Right renal cortex interstitium (tissue), 3 donors: ENCODE measurements around the gene PCDHA7. TPM values are rescaled to one million over a fixed set of nuclear protein-coding genes. Genes with fewer than 3 reads are reported as not detected.
"Not testable (repeated sequence)": the region's sequence is repeated elsewhere in the genome, so short reads cannot be mapped to it uniquely, and the experiment has no call there.

Experiments
- DNase-seq, 3 donors: peaks; one replicate each; pipeline ENCODE4 v3.0.0-alpha.2; 2013; ENCODE audit warnings: low read depth in 3 of 3, low spot score in 2 of 3
- polyA plus RNA-seq, 3 donors: library from polyadenylated mRNA; unstranded; fragments of 120-200 nt; gene quantifications; one replicate each; pipeline ENCODE4 v1.2.1, GENCODE V29; 2013; ENCODE audit not compliant: insufficient read length in 3 of 3

PCDHA7 gene
- polyA plus RNA-seq, 3 donors, result 0.20 to 0.47 (median 0.22) TPM

DNA sequence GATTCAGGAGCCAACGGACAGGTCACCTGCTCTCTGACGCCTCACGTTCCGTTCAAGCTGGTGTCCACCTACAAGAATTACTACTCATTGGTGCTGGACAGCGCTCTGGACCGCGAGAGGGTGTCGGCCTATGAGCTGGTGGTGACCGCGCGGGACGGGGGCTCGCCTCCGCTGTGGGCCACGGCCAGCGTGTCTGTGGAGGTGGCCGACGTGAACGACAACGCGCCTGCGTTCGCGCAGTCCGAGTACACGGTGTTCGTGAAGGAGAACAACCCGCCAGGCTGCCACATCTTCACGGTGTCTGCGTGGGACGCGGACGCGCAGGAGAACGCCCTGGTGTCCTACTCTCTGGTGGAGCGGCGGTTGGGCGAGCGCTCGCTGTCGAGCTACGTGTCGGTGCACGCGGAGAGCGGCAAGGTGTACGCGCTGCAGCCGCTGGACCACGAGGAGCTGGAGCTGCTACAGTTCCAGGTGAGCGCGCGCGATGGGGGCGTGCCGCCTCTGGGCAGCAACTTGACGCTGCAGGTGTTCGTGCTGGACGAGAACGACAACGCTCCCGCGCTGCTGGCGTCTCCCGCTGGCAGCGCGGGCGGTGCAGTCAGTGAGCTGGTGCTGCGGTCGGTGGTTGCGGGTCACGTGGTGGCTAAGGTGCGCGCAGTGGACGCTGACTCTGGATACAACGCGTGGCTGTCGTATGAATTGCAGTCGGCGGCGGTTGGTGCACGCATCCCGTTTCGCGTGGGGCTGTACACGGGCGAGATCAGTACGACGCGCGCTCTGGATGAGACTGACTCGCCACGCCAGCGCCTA lies 23.3 kb downstream of the PCDHA7 start:
- DNase-seq, result no peak

DNA sequence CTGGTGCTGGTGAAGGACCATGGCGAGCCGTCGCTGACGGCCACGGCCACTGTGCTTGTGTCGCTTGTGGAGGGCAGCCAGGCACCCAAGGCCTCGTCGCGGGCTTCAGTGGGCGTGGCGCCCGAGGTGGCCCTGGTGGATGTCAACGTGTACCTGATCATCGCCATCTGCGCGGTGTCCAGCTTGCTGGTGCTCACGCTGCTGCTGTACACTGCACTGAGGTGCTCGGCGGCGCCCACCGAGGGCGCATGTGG lies 23.8 kb downstream of the PCDHA7 start:
- no peak for DNase-seq

DNA sequence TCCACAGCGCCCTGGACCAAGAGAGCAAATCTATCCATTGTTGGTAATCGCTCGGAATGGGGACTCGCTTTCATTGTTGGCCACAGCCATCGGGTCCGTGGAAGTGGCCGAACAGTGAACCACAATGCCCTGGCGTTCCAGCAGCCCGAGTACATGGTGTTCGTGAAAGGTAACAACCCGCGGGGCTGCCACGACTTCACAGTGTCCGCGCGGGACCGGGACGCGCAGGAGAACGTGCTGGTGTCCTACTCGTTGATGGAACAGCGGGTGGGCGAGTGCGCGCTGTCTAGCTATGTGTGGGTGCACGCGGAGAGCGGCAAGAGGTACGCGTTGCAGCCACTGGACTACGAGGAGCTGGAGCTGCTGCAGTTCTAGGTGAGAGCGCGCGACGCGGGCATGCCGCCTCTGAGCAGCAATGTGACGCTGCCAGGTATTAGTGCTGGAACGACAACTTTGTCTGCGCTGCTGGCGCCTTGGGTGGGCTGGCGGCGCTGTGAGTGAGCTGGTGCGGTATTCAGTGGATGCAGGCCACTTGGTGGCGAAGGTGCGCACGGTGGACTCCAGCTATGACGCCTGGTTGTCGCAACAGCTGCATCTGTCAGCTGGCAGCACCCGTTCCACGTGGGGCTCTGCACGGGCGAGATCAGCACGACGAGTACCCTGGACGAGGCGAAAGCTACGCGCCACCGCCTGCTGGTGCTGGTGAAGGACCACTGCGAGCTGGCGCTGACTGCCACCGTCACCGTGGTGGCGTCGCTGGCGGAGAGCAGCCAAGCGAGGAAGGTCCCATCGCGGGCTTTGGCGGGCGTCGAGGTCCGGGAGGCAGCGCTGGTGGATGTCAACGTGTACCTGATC lies 28.6 kb downstream of the PCDHA7 start:
- DNase-seq, result no peak

DNA sequence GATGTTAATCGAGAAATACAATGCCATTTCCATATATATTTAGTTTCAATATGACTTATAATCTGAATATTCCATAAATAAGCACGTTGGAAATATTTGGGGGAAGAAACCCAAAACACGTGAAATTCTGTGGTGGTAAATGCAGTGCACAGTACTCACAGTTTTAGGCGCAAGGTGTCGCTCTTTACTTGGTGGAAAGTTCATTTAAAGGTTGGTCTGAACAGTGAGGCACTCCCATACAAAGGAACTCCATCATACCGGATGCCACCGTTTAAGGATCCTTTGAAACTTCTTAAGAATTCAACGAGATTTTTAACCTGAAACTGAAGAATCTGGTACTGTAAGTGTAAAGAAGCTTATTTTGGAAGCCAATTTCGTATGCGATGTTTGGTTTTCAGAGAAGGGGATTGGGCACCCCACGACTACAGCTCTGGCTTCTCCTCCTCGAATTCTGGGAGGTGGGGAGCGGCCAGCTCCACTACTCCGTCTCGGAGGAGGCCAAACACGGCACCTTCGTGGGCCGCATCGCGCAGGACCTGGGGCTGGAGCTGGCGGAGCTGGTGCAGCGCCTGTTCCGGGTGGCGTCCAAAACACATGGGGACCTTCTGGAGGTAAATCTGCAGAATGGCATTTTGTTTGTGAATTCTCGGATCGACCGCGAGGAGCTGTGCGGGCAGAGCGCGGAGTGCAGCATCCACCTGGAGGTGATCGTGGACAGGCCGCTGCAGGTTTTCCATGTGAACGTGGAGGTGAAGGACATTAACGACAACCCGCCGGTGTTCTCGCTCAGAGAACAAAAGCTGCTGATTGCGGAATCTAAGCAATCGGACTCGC lies 34.9 kb downstream of the PCDHA7 start, which contains the start of gene PCDHA11:
Gene PCDHA11 (plus strand): TSS at position 237 of the 834 bp plus-strand sequence. CDS start 147 bp downstream, at position 384.
- no peak for DNase-seq

DNA sequence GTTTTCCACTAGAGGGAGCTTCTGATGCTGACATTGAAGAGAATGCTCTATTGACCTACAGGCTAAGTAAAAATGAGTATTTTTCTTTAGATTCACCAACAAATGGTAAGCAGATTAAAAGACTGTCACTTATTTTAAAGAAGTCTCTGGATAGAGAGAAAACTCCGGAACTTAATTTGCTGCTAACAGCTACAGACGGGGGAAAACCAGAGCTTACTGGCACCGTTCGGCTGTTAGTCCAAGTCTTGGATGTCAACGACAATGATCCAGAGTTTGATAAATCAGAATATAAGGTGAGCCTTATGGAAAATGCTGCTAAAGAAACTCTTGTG lies 35.5 kb downstream of the PCDHA7 start:
- DNase-seq, result no peak

DNA sequence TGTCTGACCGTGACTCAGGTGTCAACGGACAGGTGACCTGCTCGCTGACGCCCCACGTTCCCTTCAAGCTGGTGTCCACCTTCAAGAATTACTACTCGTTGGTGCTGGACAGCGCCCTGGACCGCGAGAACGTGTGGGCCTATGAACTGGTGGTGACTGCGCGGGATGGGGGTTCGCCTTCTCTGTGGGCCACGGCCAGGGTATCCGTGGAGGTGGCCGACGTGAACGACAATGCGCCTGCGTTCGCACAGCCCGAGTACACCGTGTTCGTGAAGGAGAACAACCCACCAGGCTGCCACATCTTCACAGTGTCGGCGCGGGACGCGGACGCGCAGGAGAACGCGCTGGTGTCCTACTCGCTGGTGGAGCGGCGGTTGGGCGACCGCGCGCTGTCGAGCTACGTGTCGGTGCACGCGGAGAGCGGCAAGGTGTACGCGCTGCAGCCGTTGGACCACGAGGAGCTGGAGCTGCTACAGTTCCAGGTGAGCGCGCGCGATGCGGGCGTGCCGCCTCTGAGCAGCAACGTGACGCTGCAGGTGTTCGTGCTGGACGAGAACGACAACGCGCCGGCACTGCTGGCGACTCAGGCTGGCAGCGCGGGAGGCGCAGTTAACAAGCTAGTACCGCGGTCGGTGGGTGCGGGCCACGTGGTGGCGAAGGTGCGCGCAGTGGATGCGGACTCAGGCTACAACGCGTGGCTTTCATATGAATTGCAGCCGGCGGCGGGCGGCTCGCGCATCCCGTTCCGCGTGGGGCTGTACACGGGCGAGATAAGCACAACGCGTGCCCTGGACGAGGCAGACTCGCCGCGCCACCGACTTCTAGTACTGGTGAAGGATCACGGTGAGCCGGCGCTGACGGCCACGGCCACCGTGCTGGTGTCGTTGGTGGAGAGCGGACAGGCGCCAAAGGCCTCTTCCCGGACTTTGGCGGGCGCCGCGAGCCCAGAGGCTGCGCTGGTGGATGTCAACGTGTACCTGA lies 36.4 kb downstream of the PCDHA7 start:
- DNase-seq, result no peak

DNA sequence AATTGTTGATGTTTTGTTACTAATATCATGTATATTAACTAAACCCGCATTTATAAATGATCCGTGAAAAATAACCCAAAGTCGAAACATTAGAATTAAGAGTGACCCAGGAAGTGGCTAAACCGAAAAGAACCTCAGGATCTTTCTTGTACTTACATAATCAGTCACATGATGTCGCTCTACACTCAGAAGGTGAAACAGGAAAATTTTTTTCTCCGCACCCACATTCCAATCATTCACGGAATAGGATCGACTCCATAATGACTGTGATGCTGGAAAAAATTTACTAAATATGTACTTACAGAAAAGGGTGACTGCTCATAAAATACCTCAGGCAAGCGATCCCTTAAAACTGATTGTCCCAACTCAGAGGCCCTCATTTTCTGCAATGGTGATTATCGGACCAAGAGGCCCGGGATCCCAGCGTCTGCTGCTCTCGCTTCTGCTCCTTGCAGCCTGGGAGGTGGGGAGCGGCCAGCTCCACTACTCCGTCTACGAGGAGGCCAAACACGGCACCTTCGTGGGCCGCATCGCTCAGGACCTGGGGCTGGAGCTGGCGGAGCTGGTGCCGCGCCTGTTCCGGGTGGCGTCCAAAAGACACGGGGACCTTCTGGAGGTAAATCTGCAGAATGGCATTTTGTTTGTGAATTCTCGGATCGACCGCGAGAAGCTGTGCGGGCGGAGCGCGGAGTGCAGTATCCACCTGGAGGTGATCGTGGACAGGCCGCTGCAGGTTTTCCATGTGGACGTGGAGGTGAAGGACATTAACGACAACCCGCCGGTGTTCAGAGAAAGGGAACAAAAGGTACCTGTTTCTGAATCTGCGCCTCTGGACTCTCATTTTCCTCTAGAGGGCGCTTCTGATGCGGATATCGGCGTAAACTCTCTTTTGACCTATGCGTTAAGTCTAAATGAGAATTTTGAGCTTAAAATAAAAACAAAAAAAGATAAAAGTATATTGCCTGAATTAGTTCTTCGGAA lies 41.3 kb downstream of the PCDHA7 start, which contains the start of gene PCDHA12:
Gene PCDHA12 (plus strand): TSS at position 224 of the 981 bp plus-strand sequence. CDS start 165 bp downstream, at position 389.
- no peak for DNase-seq

DNA sequence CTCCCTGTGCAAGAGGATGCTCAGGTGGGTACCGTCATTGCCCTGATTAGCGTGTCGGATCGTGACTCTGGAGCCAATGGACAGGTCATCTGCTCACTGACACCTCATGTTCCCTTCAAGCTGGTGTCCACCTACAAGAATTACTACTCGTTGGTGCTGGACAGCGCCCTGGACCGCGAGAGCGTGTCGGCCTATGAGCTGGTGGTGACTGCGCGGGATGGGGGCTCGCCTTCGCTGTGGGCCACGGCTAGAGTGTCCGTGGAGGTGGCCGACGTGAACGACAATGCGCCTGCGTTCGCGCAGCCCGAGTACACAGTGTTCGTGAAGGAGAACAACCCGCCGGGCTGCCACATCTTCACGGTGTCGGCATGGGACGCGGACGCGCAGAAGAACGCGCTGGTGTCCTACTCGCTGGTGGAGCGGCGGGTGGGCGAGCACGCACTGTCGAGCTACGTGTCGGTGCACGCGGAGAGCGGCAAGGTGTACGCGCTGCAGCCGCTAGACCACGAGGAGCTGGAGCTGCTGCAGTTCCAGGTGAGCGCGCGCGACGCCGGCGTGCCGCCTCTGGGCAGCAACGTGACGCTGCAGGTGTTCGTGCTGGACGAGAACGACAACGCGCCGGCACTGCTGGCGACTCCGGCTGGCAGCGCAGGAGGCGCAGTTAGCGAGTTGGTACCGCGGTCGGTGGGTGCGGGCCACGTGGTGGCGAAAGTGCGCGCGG lies 42.6 kb downstream of the PCDHA7 start:
- DNase-seq, result not testable (repeated sequence)

DNA sequence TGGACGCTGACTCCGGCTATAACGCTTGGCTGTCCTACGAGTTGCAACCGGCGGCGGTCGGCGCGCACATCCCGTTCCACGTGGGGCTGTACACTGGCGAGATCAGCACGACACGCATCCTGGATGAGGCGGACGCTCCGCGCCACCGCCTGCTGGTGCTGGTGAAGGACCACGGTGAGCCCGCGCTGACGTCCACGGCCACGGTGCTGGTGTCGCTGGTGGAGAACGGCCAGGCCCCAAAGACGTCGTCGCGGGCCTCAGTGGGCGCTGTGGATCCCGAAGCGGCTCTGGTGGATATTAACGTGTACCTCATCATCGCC lies 43.2 kb downstream of the PCDHA7 start:
- no peak for DNase-seq

DNA sequence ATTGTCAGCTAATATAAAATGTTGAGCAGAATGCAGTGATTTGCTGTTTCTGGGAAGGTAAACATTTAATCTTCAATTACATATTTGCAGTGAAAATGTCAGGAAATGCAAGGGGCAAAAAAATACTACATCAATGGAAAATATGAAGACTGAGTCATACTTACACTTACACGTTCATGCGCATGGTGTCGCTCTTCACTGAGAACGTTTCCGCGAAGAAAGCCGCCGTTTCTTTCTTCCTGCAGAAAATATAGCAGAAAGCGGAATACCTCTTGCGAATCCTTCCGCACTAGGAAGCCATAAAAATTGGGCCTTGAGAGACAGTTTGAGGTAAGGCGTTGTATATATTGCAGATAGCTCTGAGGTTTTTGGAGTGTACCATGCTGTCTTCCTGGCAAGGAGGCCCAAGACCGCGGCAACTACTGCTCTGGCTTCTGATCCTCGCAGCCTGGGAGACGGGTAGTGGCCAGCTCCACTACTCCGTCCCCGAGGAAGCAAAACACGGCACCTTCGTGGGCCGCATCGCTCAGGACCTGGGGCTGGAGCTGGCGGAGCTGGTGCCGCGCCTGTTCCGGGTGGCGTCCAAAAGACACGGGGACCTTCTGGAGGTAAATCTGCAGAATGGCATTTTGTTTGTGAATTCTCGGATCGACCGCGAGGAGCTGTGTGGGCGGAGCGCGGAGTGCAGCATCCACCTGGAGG lies 48.0 kb downstream of the PCDHA7 start, which contains the start of gene PCDHA13:
Gene PCDHA13 (plus strand): TSS at position 236 of the 702 bp plus-strand sequence. CDS start 145 bp downstream, at position 381.
- DNase-seq, result no peak

DNA sequence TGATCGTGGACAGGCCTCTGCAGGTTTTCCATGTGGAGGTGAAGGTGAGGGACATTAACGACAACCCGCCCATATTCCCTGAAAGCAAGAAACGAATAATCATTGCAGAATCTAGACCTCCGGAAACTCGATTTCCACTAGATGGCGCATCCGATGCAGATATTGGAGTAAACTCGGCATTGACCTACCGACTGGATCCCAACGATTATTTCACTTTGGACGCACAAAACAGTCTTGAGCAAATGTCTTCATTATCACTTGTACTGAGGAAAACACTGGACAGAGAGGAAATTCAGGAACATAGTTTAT lies 48.5 kb downstream of the PCDHA7 start:
- DNase-seq, result no peak

DNA sequence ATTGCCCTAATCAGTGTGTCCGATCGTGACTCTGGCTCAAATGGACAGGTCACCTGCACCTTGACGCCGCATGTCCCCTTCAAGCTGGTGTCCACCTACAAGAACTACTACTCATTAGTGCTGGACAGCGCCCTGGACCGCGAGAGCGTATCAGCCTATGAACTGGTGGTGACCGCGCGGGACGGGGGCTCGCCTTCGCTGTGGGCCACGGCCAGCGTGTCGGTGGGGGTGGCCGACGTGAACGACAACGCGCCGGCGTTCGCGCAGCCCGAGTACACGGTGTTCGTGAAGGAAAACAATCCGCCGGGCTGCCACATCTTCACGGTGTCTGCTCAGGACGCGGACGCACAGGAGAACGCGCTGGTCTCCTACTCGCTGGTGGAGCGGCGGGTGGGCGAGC lies 49.3 kb downstream of the PCDHA7 start:
- no peak for DNase-seq

DNA sequence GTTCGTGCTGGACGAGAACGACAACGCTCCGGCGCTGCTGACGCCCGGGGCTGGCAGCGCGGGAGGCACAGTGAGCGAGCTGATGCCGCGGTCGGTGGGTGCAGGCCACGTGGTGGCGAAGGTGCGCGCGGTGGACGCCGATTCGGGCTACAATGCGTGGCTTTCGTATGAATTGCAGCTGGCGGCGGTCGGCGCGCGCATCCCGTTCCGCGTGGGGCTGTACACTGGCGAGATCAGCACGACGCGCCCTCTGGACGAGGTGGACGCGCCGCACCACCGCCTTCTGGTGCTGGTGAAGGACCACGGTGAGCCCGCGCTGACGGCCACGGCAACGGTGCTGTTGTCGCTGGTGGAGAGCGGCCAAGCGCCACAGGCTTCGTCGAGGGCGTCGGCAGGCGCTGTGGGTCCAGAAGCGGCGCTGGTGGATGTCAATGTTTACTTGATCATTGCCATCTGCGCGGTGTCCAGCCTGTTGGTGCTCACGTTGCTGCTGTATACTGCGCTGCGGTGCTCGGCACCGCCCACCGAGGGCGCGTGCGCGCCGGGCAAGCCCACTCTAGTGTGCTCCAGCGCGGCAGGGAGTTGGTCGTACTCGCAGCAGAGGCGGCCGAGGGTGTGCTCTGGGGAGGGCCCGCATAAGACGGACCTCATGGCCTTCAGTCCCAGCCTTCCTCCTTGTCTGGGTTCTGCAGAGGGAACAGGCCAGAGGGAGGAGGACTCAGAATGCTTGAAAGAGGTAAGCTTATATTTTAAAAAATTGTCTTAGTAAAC lies 50.0 kb downstream of the PCDHA7 start:
- DNase-seq, result no peak
